Measurements from ENCODE around the gene OPA1.
"Not testable (repeated sequence)": the region's sequence is repeated elsewhere in the genome, so short reads cannot be mapped to it uniquely, and the experiment has no call there.

OPA1 gene

GRCh38 chr3:193594946-193595689, 2.1 kb downstream of the OPA1 start:
- TF ChIP-seq CTCF (IDR thresholded peaks at IDR 0.05; ENCODE audit: insufficient read depth, low read depth, low read length, missing control alignments): no peak
- no peak overlapping the region for H3K4me3 ChIP-seq (ENCODE audit: low read depth, low read length)
- DNase-seq (ENCODE audit: low read depth): no peak

- DNase-seq (ENCODE audit: low read depth): no peak
- no peak overlapping the region for H3K4me3 ChIP-seq (ENCODE audit: low read depth, low read length)
- no peak for TF ChIP-seq CTCF (IDR thresholded peaks at IDR 0.05; ENCODE audit: insufficient read depth, low read depth, low read length, missing control alignments)
Measured at GRCh38 chr3:193595939-193596487, 3.0 kb downstream of the OPA1 start.

- no peak for DNase-seq (ENCODE audit: low read depth)
- TF ChIP-seq CTCF (IDR thresholded peaks at IDR 0.05; ENCODE audit: insufficient read depth, low read depth, low read length, missing control alignments): no peak
- H3K4me3 ChIP-seq (ENCODE audit: low read depth, low read length): no peak overlapping the region
Measured at GRCh38 chr3:193598202-193598601, 5.2 kb downstream of the OPA1 start.

GRCh38 chr3:193599393-193599792, 6.4 kb downstream of the OPA1 start:
- no peak overlapping the region for H3K4me3 ChIP-seq (ENCODE audit: low read depth, low read length)
- no peak for TF ChIP-seq CTCF (IDR thresholded peaks at IDR 0.05; ENCODE audit: insufficient read depth, low read depth, low read length, missing control alignments)
- DNase-seq (ENCODE audit: low read depth): no peak

GRCh38 chr3:193605876-193606275, 12.9 kb downstream of the OPA1 start:
- H3K4me3 ChIP-seq (ENCODE audit: low read depth, low read length): no peak overlapping the region
- peak; percentile 72 for TF ChIP-seq CTCF (IDR thresholded peaks at IDR 0.05; ENCODE audit: insufficient read depth, low read depth, low read length, missing control alignments)
- DNase-seq (ENCODE audit: low read depth): peak; percentile 64

- DNase-seq (ENCODE audit: low read depth); H3K4me3 ChIP-seq (ENCODE audit: low read depth, low read length): not testable (repeated sequence)
Measured at GRCh38 chr3:193606892-193607291, 13.9 kb downstream of the OPA1 start.

GRCh38 chr3:193610516-193610915, 17.5 kb downstream of the OPA1 start:
- not testable (repeated sequence) for DNase-seq (ENCODE audit: low read depth); H3K4me3 ChIP-seq (ENCODE audit: low read depth, low read length)

GRCh38 chr3:193614430-193614829, 21.4 kb downstream of the OPA1 start:
- DNase-seq (ENCODE audit: low read depth): no peak
- no peak overlapping the region for H3K4me3 ChIP-seq (ENCODE audit: low read depth, low read length)
- TF ChIP-seq CTCF (IDR thresholded peaks at IDR 0.05; ENCODE audit: insufficient read depth, low read depth, low read length, missing control alignments): no peak

Measured in GM12865 (cell line).